Dermis microvascular lymphatic vessel endothelial cell (primary cell): Measurements from ENCODE around the gene GRIN3B. TPM values are rescaled to one million over a fixed set of nuclear protein-coding genes. Genes with fewer than 3 reads are reported as not detected.

ENCODE experiments used
- DNase-seq, 2 donors: peaks; one replicate each; pipeline versions ENCODE4 v3.0.0 to v3.0.0-alpha.2; 2010; ENCODE audit warnings: low read depth in 2 of 2
- total RNA-seq: library from RNA; depleted of rRNA; stranded (reverse); fragments of >200 nt; gene quantifications from 2 replicates; pipeline ENCODE4 v1.2.1, GENCODE V29; 2014

The GRIN3B gene
- total RNA-seq, 1 donor from 2014 or later, result 0.26 TPM

- DNase-seq, result no peak
Observed at GRCh38 chr19:1041835-1042685, 41.8 kb downstream of the GRIN3B start.

GRCh38 chr19:1042689-1043511, 42.7 kb downstream of the GRIN3B start:
- no peak for DNase-seq

GRCh38 chr19:1045247-1045603, 45.0 kb downstream of the GRIN3B start:
- DNase-seq, result peak in 1 of 2 donors; percentile 56

GRCh38 chr19:1046117-1046626, 46.0 kb downstream of the GRIN3B start:
- no peak for DNase-seq

GRCh38 chr19:1046836-1047695, 46.8 kb downstream of the GRIN3B start:
- DNase-seq, result no peak

- no peak for DNase-seq
Observed at GRCh38 chr19:1047696-1048147, 47.5 kb downstream of the GRIN3B start.

- no peak for DNase-seq
Observed at GRCh38 chr19:1049106-1049505, 48.9 kb downstream of the GRIN3B start.

GRCh38 chr19:1049800-1050199, 49.6 kb downstream of the GRIN3B start:
- no peak for DNase-seq

- DNase-seq, result no peak
Observed at GRCh38 chr19:1050989-1051788, 51.0 kb downstream of the GRIN3B start.

GRCh38 chr19:1051791-1052190, 51.6 kb downstream of the GRIN3B start:
- no peak for DNase-seq

- DNase-seq, result no peak
Observed at GRCh38 chr19:1052349-1052975, 52.2 kb downstream of the GRIN3B start.

- no peak for DNase-seq
Observed at GRCh38 chr19:1053176-1054101, 53.2 kb downstream of the GRIN3B start.

- DNase-seq, result no peak
Observed at GRCh38 chr19:1054102-1055027, 54.1 kb downstream of the GRIN3B start.

GRCh38 chr19:1055028-1055425, 54.8 kb downstream of the GRIN3B start:
- DNase-seq, result no peak

- DNase-seq, result no peak
Observed at GRCh38 chr19:1055886-1056620, 55.8 kb downstream of the GRIN3B start.

- DNase-seq, result peak in 1 of 2 donors; percentile 53
Observed at GRCh38 chr19:1057176-1057855, 57.1 kb downstream of the GRIN3B start.

- no peak for DNase-seq
Observed at GRCh38 chr19:1058112-1058511, 57.9 kb downstream of the GRIN3B start.
